Vagina (tissue), 2 donors: ENCODE measurements around the gene RIPOR3. TPM values are rescaled to one million over a fixed set of nuclear protein-coding genes. Genes with fewer than 3 reads are reported as not detected.
A peak's percentile ranks its signal among the peaks of the same experiment; 100 is the strongest.

Experiments
- DNase-seq, 2 donors: peaks; one replicate each; pipeline ENCODE4 v3.0.0-alpha.2; 2017; ENCODE audit errors: extremely low spot score in 2 of 2
- H3K27ac ChIP-seq: fragments of 200-600 bp; sonication (generic); one replicate; pipeline ENCODE4 v1.5.1; 2019
- H3K27me3 ChIP-seq: fragments of 200-600 bp; sonication (generic); one replicate; pipeline ENCODE4 v1.5.1; 2019
- H3K36me3 ChIP-seq, 2 donors: fragments of 200-600 bp; sonication (generic); one replicate each; pipeline ENCODE4 v1.5.1; 2017 to 2019
- H3K4me1 ChIP-seq: fragments of 200-600 bp; sonication (generic); one replicate; pipeline ENCODE4 v1.5.1; 2019
- H3K4me3 ChIP-seq, 2 donors: fragments of 200-600 bp; sonication (generic); 1 replicate in 1 of 2; 2 replicates in 1 of 2; pipeline ENCODE4 v1.5.1; 2016 to 2019
- H3K9me3 ChIP-seq: fragments of 200-600 bp; sonication (generic); one replicate; pipeline ENCODE4 v1.5.1; 2019
- POLR2A ChIP-seq, 2 donors: fragments of 450-650 bp; IDR thresholded peaks; one replicate each; pipeline ENCODE4 v1.6.1; 2017; ENCODE audit warnings: antibody characterized with exemption in 2 of 2, mild to moderate bottlenecking in 2 of 2, moderate library complexity in 2 of 2
- POLR2AphosphoS5 ChIP-seq, 2 donors: sonication (generic); formaldehyde crosslinking; IDR thresholded peaks; one replicate each; pipeline ENCODE4 v1.9.0; 2017; ENCODE audit warnings: antibody characterized with exemption in 2 of 2, mild to moderate bottlenecking in 2 of 2, low read depth in 1 of 2; ENCODE audit not compliant: insufficient read depth in 1 of 2
- intact Hi-C: fragments of 100-400 bp; cut with DNase I; formaldehyde crosslinking; loops from one replicate; pipeline ENCODE4 v1.15.1; 2023
- total RNA-seq: library from RNA; depleted of rRNA; stranded (reverse); fragments of >200 nt; gene quantifications from one replicate; pipeline ENCODE4 v1.2.3, GENCODE V29; 2016
- TF ChIP-seq, protein P1 (sequence below), 3 experiments: fragments of 450-650 bp in 2 of 3; fragments of 200-600 bp in 1 of 3; sonication (generic) in 1 of 3; IDR thresholded peaks; one replicate each; pipeline ENCODE4 v1.5.1; 2017 to 2019; ENCODE audit warnings: antibody characterized with exemption in 3 of 3, mild to moderate bottlenecking in 2 of 3, moderate library complexity in 2 of 3

The RIPOR3 gene
- total RNA-seq, 1 donor from 2014 or later = 38.1 TPM

GRCh38 chr20:50725724-50726005 lies 34.3 kb upstream of the RIPOR3 start:
- intact Hi-C loops = no loop called here
- TF ChIP-seq, protein P1, sequence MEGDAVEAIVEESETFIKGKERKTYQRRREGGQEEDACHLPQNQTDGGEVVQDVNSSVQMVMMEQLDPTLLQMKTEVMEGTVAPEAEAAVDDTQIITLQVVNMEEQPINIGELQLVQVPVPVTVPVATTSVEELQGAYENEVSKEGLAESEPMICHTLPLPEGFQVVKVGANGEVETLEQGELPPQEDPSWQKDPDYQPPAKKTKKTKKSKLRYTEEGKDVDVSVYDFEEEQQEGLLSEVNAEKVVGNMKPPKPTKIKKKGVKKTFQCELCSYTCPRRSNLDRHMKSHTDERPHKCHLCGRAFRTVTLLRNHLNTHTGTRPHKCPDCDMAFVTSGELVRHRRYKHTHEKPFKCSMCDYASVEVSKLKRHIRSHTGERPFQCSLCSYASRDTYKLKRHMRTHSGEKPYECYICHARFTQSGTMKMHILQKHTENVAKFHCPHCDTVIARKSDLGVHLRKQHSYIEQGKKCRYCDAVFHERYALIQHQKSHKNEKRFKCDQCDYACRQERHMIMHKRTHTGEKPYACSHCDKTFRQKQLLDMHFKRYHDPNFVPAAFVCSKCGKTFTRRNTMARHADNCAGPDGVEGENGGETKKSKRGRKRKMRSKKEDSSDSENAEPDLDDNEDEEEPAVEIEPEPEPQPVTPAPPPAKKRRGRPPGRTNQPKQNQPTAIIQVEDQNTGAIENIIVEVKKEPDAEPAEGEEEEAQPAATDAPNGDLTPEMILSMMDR (IDR thresholded peaks at IDR 0.05) = no peak
- TF ChIP-seq POLR2A (IDR thresholded peaks at IDR 0.05) = no peak
- no peak for TF ChIP-seq POLR2AphosphoS5 (IDR thresholded peaks at IDR 0.05; ENCODE audit: insufficient read depth in 1 of 2, low read depth in 1 of 2)
- Histone ChIP-seq H3K4me3 (no peak overlapping the region), H3K9me3 (no peaks in the 10 kb centered on the region), H3K27ac (peak overlapping the region; percentile 77), H3K36me3 (no peaks in the 10 kb centered on the region), H3K27me3 (no peaks in the 10 kb centered on the region), H3K4me1 (peaks cover 42% of the 10 kb centered on the region)
- DNase-seq = no peak

DNA sequence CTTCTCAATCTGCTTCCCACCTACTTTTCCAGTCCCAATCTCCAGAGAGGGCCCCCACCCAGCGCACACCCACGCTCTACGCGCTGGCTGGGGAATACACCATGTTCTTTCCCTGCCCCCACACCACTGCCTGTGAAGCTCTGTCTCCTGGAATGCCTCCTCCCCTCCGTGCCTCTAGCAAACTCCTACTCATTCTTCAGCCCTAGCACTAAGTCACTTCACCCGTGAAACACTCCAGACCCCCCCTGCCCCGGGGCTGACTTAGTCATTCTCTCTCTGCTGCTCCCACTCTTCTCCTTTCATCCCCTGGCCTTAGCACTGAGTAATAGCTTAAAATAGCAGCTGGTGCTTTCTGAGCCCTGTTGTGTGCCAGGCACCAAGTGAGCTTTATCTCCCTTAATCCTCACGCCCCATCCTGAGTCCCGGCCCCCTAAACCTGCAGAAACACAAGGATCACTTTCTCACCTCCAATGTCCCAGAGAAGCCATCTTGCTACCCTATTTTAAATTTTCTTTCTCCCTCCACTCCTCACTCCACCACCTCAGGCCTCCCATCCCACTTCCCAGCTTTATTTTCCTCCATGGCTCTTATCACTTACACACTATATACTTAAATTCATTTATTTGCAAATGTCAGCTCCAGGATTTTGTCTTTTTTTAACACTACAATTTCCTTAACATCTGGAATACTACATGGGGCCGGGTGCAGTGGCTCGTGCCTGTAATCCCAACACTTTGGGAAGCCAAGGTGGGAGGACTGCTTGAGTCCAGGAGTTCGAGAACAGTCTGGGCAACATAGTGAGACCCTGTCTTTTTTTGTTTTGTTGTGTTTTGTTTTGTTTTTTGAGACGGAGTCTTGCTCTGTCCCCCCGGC lies 33.7 kb upstream of the RIPOR3 start:
- Histone ChIP-seq H3K27me3 (no peaks in the 10 kb centered on the region), H3K9me3 (no peaks in the 10 kb centered on the region), H3K36me3 (no peaks in the 10 kb centered on the region), H3K27ac (peak overlapping the region; percentile 77), H3K4me1 (peaks cover 37% of the 10 kb centered on the region), H3K4me3 (no peak overlapping the region)
- intact Hi-C loops = no loop called here
- no peak for DNase-seq
- TF ChIP-seq POLR2AphosphoS5 (IDR thresholded peaks at IDR 0.05; ENCODE audit: insufficient read depth in 1 of 2, low read depth in 1 of 2) (peak; percentile 69 to 77), POLR2A (IDR thresholded peaks at IDR 0.05) (no peak)

- Histone ChIP-seq H3K27me3 (no peaks in the 10 kb centered on the region), H3K4me3 (no peak overlapping the region), H3K36me3 (no peaks in the 10 kb centered on the region), H3K27ac (peak overlapping the region; percentile 77), H3K9me3 (no peaks in the 10 kb centered on the region), H3K4me1 (peaks cover 30% of the 10 kb centered on the region)
- intact Hi-C loops = no loop called here
- no peak for DNase-seq
- TF ChIP-seq, protein P1 (IDR thresholded peaks at IDR 0.05) = no peak
- TF ChIP-seq POLR2AphosphoS5 (IDR thresholded peaks at IDR 0.05; ENCODE audit: insufficient read depth in 1 of 2, low read depth in 1 of 2) (no peak), POLR2A (IDR thresholded peaks at IDR 0.05) (no peak)
Observed at GRCh38 chr20:50724112-50724725, 32.9 kb upstream of the RIPOR3 start.

DNA sequence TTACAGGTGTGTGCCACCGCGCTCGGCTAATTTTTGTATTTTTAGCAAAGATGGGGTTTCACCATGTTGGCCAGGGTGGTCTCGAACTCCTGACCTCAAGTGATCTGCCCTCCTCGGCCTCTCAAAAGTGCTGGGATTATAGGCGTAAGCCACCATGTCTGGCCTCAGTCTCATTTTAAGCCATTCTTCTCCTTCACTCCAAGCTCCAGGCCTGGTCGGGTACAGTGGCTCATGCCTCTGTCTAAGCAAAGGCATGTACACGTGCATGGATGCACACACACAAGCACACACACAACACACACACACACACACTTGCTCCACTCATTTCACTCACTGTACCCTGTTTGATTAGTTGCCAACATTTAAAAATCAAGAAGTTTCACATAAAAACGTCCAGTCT lies 32.3 kb upstream of the RIPOR3 start:
- no peak for TF ChIP-seq POLR2AphosphoS5 (IDR thresholded peaks at IDR 0.05; ENCODE audit: insufficient read depth in 1 of 2, low read depth in 1 of 2)
- TF ChIP-seq, protein P1 (IDR thresholded peaks at IDR 0.05) = no peak
- intact Hi-C loops = no loop called here
- Histone ChIP-seq H3K9me3 (no peaks in the 10 kb centered on the region), H3K4me1 (peaks cover 30% of the 10 kb centered on the region), H3K27me3 (no peaks in the 10 kb centered on the region), H3K36me3 (no peaks in the 10 kb centered on the region), H3K4me3 (no peak overlapping the region), H3K27ac (peak overlapping the region; percentile 77)
- DNase-seq = no peak

DNA sequence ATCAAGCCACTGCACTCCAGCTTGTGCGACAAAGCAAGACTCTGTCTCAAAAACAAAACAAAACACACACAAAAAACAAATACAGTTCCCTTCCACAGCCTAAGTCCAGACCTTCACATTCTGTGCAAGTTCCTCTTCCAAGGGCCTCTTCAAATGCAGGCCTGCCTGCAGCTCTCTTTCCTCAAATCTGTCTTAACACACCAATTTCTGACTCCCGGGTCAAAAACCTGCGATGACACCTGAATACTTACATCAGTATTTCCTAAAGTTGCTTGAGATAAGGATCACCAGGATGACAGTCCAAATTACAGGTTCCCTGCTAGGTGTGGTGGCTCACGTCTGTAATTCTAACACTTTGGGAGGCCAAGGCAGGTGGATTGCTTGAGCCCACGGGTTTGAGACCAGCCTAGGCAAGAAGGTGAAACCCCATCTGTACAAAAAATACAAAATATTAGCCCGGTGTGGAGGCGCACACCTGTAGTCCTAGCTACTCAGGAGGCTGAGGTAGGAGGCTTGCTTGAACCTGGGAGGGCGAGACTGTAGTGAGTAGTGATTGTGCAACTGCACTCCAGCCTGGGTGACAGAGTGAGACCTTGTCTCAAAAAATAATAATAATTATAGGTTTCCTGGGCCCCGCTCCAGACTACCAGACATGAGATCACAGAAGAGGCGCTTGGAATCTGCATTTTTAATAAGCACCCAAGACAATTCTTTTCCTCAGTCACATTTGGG lies 31.2 kb upstream of the RIPOR3 start:
- H3K4me3 ChIP-seq = no peak overlapping the region
- H3K27me3 ChIP-seq = no peaks in the 10 kb centered on the region
- TF ChIP-seq POLR2A (IDR thresholded peaks at IDR 0.05) (no peak), POLR2AphosphoS5 (IDR thresholded peaks at IDR 0.05; ENCODE audit: insufficient read depth in 1 of 2, low read depth in 1 of 2) (no peak)
- TF ChIP-seq, protein P1 (IDR thresholded peaks at IDR 0.05) = no peak
- no peaks in the 10 kb centered on the region for H3K36me3 ChIP-seq
- no peaks in the 10 kb centered on the region for H3K9me3 ChIP-seq
- intact Hi-C loops = no loop called here
- H3K4me1 ChIP-seq = peaks cover 34% of the 10 kb centered on the region
- H3K27ac ChIP-seq = peak overlapping the region; percentile 74
- no peak for DNase-seq
